Spinal cord (tissue), 10 donors: ENCODE data around the gene YBEY. TPM values are rescaled to one million over a fixed set of nuclear protein-coding genes. Genes with fewer than 3 reads are reported as not detected.
A peak's percentile ranks its signal among the peaks of the same experiment; 100 is the strongest.
"Not testable (repeated sequence)": the region's sequence is repeated elsewhere in the genome, so short reads cannot be mapped to it uniquely, and the experiment has no call there.

Source experiments
- DNase-seq, 6 donors: peaks; one replicate each; pipeline versions ENCODE4 v3.0.0 to v3.0.0-alpha.2; 2013 to 2015; ENCODE audit warnings: low spot score in 6 of 6, low read depth in 4 of 6
- H3K27ac ChIP-seq: one replicate; pipeline ENCODE4 v1.5.1; 2013; ENCODE audit warnings: low read depth, low read length, control low read depth
- H3K27me3 ChIP-seq: one replicate; pipeline ENCODE4 v1.6.1; 2013; ENCODE audit warnings: low read length; ENCODE audit not compliant: control insufficient read depth, insufficient read depth
- H3K36me3 ChIP-seq: one replicate; pipeline ENCODE4 v1.6.1; 2013; ENCODE audit warnings: low read length; ENCODE audit not compliant: control insufficient read depth, insufficient read depth
- H3K4me1 ChIP-seq: one replicate; pipeline ENCODE4 v1.6.1; 2013; ENCODE audit warnings: low read length; ENCODE audit not compliant: control insufficient read depth, insufficient read depth
- H3K4me3 ChIP-seq: one replicate; pipeline ENCODE4 v1.5.1; 2013; ENCODE audit warnings: low read depth, low read length, control low read depth
- H3K9me3 ChIP-seq: one replicate; pipeline ENCODE4 v1.6.1; 2013; ENCODE audit warnings: low read length; ENCODE audit not compliant: control insufficient read depth, insufficient read depth
- WGBS: methylation state at CpG from one replicate; pipeline ENCODE4 v1.1.5; 2013; ENCODE audit warnings: missing lambda C conversion rate; ENCODE audit not compliant: insufficient coverage; 5-methylcytosine and 5-hydroxymethylcytosine counted together
- long read RNA-seq, 4 donors: transcript quantifications; one replicate each; lab custom pipeline, GENCODE V29; 2026
- polyA plus RNA-seq, 2 donors: library from polyadenylated mRNA; unstranded; fragments of 120-200 nt; gene quantifications; one replicate each; pipeline ENCODE4 v1.2.1, GENCODE V29; 2013; ENCODE audit not compliant: insufficient read length in 2 of 2
- total RNA-seq, 2 donors: library from RNA; depleted of rRNA in 1 of 2; stranded (reverse); fragments of 120-200 nt in 1 of 2; fragments of >200 nt in 1 of 2; gene quantifications; one replicate each; pipeline versions ENCODE4 v1.2.3 to v1.2.4, GENCODE V29; 2013 to 2014
- donor health status: healthy.

The YBEY gene, protein sequence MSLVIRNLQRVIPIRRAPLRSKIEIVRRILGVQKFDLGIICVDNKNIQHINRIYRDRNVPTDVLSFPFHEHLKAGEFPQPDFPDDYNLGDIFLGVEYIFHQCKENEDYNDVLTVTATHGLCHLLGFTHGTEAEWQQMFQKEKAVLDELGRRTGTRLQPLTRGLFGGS
- 10 to 100 TPM; 11.5 to 19.7 TPM for total RNA-seq
- polyA plus RNA-seq, result 10 to 100 TPM; 20.8 to 22.8 TPM
- long read RNA-seq, donor 1, transcript YBEY-206 (5 exons, 744 nt), result major isoform, 11 of 26 reads
- long read RNA-seq, donor 1, partial matches to known transcripts, result 11 of 26 reads
- long read RNA-seq, donor 1, other reads (novel, unspliced or antisense), result 0 of 26 reads
- long read RNA-seq, donor 2, transcript YBEY-206 (5 exons, 744 nt), result major isoform, 6 of 6 reads
- long read RNA-seq, donor 2, partial matches to known transcripts, result 0 of 6 reads
- long read RNA-seq, donor 2, other reads (novel, unspliced or antisense), result 0 of 6 reads
- long read RNA-seq, donor 3, transcript YBEY-206 (5 exons, 744 nt), result major isoform, 6 of 7 reads
- long read RNA-seq, donor 3, partial matches to known transcripts, result 0 of 7 reads
- long read RNA-seq, donor 3, other reads (novel, unspliced or antisense), result 0 of 7 reads
- long read RNA-seq, donor 4, transcript YBEY-206 (5 exons, 744 nt), result major isoform, 6 of 38 reads
- long read RNA-seq, donor 4, partial matches to known transcripts, result 22 of 38 reads
- long read RNA-seq, donor 4, other reads (novel, unspliced or antisense), result 5 of 38 reads

DNA sequence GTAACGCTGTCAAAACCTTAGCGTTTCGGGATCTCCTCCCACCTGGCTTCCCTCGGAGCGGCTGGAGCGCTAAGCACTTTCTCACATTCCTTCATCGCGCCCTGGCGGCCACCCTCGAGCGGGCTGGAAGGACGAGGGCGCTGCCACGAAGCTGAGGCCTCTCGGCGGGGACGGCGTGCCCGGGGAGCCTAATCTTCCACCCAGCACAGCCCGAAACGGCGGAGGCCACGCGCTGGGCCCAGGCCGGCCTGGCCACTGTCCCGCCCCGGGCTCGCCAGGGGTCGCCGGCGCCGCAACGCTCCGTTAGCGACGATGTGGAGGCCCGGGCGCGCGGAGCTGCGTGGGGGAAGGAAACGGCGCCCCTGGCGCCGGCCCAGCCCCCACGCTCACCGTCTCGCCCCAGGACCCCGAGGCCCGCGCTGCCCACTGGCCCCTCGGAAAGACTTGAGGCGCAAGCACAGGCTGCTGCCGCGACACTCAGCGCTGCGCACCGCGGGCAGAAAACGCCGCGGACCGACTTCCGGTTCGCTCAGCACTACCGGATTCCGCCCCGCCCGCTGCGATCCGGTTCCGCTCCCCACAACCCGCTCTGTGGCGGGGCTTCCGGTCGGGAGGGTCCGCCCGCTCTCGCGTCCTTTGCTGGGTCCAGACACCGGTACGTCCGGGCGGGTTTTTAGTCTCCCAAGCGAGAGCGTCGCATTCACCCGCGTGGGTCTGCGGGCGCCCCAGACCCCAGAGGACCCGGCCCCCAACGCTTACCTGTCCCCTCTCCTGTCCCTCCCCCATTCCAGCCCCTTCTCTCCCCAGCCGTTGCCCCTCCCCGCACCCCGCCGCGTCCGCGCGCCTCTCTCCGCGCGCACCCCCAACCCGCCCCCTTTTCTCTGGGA is at the start of gene YBEY:
Gene YBEY (plus strand): TSS at position 582 of the 887 bp plus-strand sequence. CDS start 572 bp downstream, outside the sequence.
- Histone ChIP-seq H3K4me3 (peak within 1 kb of the TSS; percentile 65), H3K27ac (peak within 1 kb of the TSS; percentile 96), H3K9me3 (no peaks in the 10 kb centered on the region), H3K36me3 (peaks cover 21% of the 10 kb centered on the region), H3K4me1 (peaks cover 28% of the 10 kb centered on the region), H3K27me3 (no peaks in the 10 kb centered on the region)
- DNase-seq, result peak; percentile 80 to 97 (median 85)
- whole genome bisulfite sequencing, result under 1% methylated on average over 105 of the region's 105 CpGs

DNA sequence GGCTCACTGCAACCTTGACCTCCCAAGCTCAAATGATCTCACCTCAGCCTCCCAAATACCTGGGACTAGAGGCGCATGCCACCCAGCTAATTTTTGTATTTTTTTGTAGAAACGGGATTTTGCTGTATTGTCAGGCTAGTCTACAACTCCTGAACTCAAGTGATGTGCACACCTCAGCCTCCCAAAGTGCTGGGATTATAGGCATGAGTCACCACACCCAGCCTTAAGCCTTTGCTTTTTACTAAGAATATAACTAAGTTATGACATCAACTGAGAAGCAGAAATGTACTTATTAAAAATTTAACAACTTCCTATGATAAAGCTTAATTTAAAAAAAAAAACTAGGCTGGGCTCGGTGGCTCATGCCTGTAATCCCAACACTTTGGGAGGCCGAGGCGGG is 48.7 kb upstream of the YBEY start:
- peaks cover 35% of the 10 kb centered on the region for H3K36me3 ChIP-seq
- no peak for DNase-seq
- no peaks in the 10 kb centered on the region for H3K4me1 ChIP-seq
- H3K4me3 ChIP-seq, result no peak overlapping the region
- no peaks in the 10 kb centered on the region for H3K9me3 ChIP-seq
- no peaks in the 10 kb centered on the region for H3K27me3 ChIP-seq
- 100% methylated on average over 2 of the region's 5 CpGs for WGBS
- no peak overlapping the region for H3K27ac ChIP-seq

DNA sequence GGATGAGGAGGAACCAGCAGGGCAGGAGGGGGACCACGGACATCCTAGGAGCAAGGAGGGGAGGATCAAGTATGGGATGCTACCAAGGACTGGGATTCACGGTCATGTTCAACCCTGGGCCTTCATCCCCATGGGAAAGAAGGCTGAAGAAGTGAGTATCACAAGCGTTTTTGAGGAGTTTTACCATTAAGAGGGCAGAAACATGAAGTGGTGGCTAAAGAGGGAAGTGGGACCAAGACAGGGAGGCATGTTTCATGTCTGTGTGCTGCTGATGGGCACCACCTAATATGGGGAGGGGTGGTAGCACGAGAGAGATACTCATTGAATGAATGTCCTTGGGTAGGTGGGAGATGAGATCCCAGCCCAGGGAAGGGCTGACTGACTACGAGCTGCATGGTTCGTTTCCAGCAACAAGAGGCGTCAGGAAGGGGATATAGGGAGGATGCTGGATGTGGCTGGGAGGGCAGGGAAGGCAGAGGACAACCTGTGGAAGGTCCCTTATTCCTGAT is 46.3 kb upstream of the YBEY start:
- no peak for DNase-seq
- 90% methylated on average over 7 of the region's 7 CpGs for WGBS
- no peak overlapping the region for H3K4me3 ChIP-seq
- H3K36me3 ChIP-seq, result peaks cover 55% of the 10 kb centered on the region
- no peaks in the 10 kb centered on the region for H3K27me3 ChIP-seq
- H3K9me3 ChIP-seq, result no peaks in the 10 kb centered on the region
- H3K4me1 ChIP-seq, result no peaks in the 10 kb centered on the region
- H3K27ac ChIP-seq, result no peak overlapping the region

DNA sequence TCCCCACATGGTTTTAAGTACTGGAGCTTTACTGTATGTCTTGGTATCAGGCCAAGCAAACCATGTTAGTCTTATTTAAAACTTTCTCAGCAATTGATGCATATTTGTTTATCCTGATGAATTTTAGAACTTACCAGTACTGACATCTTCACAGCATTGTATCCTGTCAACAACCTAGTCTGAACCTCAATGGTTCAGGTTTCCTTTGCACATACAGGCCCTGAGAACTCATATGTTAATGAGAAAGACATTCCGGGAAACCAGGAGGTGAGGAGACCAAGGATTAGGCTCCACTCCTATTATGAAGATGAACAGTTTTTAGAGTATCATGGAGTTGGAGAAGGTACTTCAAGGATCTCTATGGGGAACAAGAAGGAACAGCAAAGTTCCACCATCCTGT is 44.6 kb upstream of the YBEY start:
- not testable (repeated sequence) for H3K27ac ChIP-seq, H3K9me3 ChIP-seq, H3K27me3 ChIP-seq, H3K4me3 ChIP-seq, DNase-seq, H3K4me1 ChIP-seq
- no CpG with 5 or more reads among the region's 1 CpG for WGBS
- H3K36me3 ChIP-seq, result peaks cover 60% of the 10 kb centered on the region

DNA sequence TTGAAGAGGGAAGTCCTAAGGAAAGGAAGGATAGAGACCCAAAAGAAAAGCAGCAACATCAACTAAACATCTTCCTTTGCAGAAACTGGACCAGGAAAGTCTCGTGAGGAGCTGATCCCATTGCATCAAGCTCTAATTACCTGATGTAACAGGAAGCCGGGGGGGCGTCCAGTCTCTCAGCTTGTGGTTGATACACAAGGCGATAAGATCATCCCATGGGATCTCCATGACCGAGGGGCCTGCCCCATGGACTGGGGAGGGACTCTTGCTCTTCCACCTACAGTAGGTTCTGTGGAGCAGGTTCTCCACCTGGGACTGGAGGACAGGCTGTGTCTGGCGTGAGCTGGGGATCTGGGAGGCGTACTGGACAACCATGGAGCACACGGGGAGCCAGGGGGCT is 42.8 kb upstream of the YBEY start:
- Histone ChIP-seq H3K36me3 (peaks cover 76% of the 10 kb centered on the region), H3K9me3 (no peaks in the 10 kb centered on the region), H3K27me3 (no peaks in the 10 kb centered on the region), H3K4me1 (no peaks in the 10 kb centered on the region), H3K27ac (no peak overlapping the region), H3K4me3 (no peak overlapping the region)
- DNase-seq, result no peak
- 98% methylated on average over 8 of the region's 8 CpGs for WGBS

DNA sequence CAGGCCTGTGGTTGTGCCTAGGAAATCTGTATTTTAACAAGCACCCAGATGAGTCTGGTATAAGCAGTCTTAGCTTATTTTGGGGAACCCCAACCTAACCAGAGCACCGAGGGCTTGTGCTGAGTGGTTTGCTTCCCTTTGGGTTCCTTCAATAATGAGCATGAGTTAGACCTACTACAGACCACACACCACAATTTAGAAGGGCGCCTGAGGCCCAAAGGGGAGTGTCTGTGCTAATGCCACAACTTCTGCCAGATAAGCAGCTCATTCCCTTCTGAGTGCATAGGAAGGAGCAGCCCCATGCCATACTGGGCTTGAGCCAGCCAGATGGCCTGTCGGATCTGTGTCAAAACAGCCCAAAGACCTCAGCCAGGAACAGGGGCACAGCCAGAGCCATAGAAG is 42.2 kb upstream of the YBEY start:
- WGBS, result 97% methylated on average over 2 of the region's 3 CpGs
- no peaks in the 10 kb centered on the region for H3K4me1 ChIP-seq
- H3K9me3 ChIP-seq, result no peaks in the 10 kb centered on the region
- no peak overlapping the region for H3K4me3 ChIP-seq
- no peak overlapping the region for H3K27ac ChIP-seq
- H3K27me3 ChIP-seq, result no peaks in the 10 kb centered on the region
- peaks cover 78% of the 10 kb centered on the region for H3K36me3 ChIP-seq
- DNase-seq, result no peak

DNA sequence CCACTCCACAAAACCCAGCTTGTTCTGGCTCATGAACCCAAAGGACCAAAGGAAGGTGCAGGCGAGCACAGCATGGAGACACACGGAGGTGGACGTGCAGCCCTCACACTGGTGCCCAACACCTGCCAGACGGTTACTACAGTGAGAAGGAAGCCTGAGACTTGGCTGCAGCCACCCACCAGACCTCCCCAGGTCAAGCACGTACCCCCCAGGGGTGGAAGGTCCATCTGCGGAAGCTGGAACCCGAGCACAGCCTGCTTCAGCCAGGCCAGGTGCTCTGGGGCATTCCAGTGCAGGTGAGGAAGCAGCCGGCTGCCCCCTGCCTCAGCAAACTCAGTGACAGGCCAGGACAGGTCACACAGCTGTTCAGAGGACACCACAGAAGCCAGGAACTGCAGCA is 41.5 kb upstream of the YBEY start:
- Histone ChIP-seq H3K36me3 (peaks cover 76% of the 10 kb centered on the region), H3K27me3 (no peaks in the 10 kb centered on the region), H3K4me3 (no peak overlapping the region), H3K9me3 (no peaks in the 10 kb centered on the region), H3K4me1 (no peaks in the 10 kb centered on the region), H3K27ac (no peak overlapping the region)
- WGBS, result 91% methylated on average over 8 of the region's 8 CpGs
- no peak for DNase-seq

DNA sequence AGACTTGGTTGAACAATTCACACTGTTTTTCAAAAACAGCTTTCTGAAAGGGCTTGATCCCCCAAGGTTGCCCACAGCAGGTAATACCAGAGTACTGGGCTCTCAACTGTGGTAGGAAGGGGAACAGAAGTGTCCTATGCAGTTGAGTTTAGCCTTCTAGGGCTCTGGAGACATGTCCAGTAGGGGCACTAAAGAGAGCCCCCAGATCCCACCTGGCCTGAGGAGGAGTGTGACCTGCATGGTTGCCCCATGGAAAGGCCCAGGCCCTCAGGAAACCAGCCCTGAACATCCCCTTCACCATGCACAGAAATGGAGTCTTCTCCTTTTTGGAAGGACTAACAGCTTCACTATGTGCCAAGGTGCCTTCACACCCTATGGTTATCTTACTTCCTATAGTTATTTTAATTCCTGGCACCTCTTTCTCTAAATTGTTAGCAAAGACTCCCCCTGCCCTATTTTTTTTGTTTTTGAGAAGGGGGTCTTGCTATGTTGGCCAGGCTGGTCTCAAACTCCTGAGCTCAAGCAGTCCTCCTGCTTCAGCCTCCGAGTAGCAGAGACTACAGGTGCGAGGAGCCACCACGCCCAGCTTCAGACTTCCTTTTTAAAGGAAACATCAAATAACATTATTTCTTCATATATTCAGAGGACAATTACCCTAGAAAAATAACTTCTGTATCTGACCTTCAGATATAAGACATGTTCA is 40.8 kb upstream of the YBEY start:
- no CpG with 5 or more reads among the region's 3 CpGs for WGBS
- H3K27ac ChIP-seq, result no peak overlapping the region
- no peak overlapping the region for H3K4me3 ChIP-seq
- no peaks in the 10 kb centered on the region for H3K9me3 ChIP-seq
- no peak for DNase-seq
- no peaks in the 10 kb centered on the region for H3K4me1 ChIP-seq
- H3K36me3 ChIP-seq, result peaks cover 74% of the 10 kb centered on the region
- no peaks in the 10 kb centered on the region for H3K27me3 ChIP-seq

DNA sequence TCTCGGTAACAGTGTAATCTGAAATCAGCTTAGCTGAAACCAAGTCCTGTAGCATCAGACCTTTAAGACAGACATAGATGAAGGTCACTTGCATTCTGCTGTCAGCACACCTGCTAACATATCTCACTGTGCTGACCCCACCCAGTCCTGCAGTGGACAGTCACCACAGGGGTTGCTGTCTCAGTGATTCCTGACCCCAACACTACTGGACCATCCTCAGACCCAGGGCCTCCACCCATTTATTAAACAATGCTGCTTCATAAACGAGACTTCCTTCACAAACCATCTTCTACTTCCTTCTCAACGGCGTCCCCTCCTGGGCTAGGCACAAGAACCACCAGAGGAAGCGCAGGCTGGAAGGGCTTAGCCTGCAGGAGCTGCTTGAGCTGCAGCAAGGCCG is 39.8 kb upstream of the YBEY start:
- Histone ChIP-seq H3K27me3 (no peaks in the 10 kb centered on the region), H3K4me3 (no peak overlapping the region), H3K27ac (no peak overlapping the region), H3K9me3 (no peaks in the 10 kb centered on the region), H3K36me3 (peaks cover 72% of the 10 kb centered on the region), H3K4me1 (no peaks in the 10 kb centered on the region)
- WGBS, result 93% methylated on average over 6 of the region's 6 CpGs
- DNase-seq, result no peak
